ENCODE measurements around the gene SGF29. TPM values are rescaled to one million over a fixed set of nuclear protein-coding genes. Genes with fewer than 3 reads are reported as not detected.
A peak's percentile ranks its signal among the peaks of the same experiment; 100 is the strongest.
"Not testable (repeated sequence)": the region's sequence is repeated elsewhere in the genome, so short reads cannot be mapped to it uniquely, and the experiment has no call there.

Gene SGF29
- polyA plus RNA-seq, 4 donors = 21.5 to 24.0 (median 22.5) TPM

DNA sequence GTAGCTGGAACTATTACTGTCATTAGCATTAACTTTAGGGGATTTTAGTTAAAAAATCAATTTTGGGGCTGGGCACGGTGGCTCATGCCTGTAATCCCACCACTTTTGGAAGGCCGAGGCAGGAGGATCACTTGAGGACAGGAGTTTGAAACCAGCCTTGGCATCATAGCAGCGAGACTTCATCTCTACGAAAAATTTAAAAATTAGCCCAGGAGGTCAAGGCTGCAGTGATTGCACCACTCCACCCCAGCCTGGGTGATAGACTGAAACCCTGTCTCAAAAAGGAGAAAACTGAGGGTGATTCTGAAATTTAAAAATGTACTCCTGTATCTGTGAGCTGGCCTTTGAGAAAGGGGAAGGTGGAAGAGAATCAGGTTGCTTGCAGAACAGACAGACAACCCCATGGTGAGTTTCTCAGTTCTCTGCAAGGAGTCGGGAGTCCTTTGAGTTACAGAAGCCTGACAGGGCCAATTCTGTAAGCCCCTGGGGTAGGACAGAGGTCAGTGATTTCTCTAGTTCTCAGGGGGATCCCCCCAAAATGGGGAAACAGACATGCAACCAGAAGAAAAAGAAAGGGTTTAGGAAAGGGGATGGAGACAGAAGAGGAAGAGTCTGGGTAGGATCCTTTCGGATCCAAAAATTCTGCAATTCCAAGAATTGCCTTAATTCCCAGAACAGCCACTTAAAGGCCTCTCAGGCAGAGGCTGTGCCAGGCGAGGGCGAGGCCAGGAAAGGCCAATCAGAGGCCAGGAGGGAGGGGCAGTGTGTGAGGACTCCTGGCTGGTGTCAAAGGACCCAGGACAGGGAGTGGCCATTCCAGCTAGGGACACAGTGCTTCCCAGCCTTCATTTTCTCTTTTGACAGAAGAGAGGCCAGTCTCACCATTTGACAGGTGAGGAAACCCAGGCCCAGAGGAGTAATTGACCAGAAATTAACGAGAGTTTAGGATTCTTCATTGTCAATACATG is 21.7 kb upstream of the SGF29 start:
- no peak for DNase-seq (ENCODE audit: low read depth in 4 of 4, low spot score in 3 of 4)

DNA sequence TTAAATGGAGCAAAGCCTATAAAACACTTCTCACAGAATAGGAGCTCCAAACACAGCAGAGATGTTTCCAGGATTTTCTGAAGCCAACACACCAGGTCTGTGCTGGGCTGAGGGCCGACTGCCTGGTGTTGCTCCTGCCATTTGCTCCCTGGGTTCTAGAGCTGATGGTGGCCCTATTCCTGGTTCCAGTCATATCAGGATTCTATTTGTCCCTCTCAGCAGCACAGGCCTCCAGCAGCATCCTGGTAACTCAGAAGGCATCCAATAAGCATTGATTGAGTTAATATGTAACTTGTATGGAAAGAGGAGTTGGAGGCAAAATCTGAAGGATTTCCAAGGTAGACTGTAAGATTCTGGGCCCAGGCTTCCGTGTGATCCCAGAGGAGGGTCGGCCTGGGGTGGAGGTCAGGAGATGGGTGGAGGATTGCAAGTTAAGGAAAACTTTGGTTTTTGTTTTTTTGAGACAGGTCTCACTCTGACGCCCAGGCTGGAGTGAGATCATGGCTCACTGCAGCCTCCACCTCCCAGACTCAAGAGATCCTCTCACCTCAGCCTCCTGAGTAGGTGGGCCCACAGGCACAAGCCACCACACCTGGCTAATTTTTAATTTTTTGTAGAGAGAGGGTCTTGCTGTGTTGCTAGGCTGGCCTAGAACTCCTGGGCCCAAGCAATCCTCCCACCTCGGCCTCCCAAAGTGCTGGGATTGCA is 20.6 kb upstream of the SGF29 start:
- no peak for DNase-seq (ENCODE audit: low read depth in 4 of 4, low spot score in 3 of 4)

DNA sequence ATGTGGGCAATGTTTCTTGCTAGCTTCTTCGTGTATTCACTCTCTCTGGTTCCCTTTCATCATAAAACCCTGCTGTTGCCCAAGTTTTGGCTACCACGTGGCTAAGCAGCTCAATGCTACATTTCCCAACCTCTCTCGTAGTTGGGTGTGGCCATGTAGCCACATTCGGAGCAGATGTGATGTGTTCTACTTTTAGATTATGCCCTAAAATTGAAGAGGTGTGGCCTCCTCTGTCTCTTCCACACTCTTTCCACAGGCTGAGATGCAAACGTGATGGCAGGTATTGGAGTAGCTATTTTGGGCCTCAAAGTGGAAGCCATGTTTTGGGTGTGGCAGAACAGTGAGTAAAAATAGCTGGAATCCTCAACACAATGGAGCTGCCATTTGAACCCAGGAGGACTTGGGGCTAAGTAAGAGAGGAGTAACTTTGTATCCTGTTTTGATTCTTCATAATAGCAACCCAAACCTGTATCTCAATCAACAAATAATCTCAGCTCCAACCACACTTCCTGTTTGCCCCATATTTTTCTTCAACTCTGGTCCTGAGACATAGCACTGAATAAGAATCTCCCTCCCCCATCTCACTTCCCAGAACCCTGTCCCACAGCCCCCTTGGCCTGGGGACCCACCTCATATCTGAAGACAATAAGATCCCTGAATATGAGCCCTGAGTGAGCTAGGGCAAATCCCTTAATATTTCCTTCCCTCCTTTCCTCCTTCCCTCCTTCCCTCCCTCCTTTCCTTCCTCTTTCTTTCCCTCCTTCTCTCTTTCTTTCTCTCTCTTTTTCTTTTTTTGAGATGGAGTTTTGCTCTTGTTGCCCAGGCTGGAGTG is 19.0 kb upstream of the SGF29 start:
- DNase-seq (ENCODE audit: low read depth in 4 of 4, low spot score in 3 of 4) = no peak

DNA sequence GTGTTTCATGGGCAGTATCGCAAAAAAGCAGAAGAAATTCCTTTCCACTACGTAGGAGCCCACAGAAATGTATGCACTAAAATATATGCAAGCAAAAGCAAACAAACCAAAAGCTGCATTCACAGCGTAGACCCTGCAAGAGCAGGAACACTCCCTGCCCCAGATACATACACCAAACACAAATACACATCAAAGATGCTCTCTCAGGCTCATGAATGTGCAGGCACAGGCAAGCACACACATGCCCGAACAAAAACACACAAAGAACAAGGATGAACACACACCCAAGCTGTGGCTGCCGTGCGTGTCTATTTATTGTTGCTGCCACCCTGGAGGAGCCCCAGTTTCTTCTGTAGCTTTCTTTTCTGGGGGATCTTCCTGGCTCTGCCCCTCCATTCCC is 16.6 kb upstream of the SGF29 start:
- DNase-seq (ENCODE audit: low read depth in 4 of 4, low spot score in 3 of 4) = no peak

DNA sequence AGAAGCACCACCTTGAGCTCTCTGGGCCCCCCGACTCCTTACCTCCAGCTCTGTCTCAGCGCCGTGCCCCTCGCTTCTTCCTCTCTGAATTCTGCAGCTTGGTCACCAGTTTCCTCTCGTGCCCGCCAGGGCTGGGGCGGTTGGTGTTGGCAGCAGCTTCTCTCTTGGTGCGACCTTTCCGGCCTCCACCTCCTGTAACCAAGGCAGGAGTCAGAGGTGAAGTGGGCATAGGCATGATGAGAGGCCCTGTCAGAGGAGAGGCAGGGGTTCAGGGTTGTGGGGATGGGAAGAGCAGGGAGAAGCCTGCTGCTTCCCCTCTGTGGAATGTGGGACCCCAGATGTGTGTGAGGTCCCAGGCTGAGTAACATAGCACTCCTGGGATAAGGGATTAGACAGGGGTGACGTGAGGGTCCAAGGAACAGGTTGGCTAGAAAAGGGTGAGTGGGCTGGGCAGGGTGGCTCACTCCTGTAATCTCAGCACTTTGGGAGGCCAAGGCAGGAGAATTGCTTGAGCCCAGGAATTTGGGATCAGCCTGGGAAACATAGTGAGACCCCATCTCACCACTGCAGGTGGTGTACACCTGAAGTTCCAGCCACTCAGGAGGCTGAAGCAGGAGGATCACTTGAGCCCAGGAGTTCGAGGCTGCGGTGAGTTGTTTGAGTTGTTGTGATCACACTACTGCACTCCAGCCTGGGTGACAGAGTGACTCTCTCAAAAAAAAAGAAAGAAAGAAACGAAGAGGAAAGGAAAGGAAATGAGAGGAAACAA is 15.6 kb upstream of the SGF29 start:
- DNase-seq (ENCODE audit: low read depth in 4 of 4, low spot score in 3 of 4) = no peak

DNA sequence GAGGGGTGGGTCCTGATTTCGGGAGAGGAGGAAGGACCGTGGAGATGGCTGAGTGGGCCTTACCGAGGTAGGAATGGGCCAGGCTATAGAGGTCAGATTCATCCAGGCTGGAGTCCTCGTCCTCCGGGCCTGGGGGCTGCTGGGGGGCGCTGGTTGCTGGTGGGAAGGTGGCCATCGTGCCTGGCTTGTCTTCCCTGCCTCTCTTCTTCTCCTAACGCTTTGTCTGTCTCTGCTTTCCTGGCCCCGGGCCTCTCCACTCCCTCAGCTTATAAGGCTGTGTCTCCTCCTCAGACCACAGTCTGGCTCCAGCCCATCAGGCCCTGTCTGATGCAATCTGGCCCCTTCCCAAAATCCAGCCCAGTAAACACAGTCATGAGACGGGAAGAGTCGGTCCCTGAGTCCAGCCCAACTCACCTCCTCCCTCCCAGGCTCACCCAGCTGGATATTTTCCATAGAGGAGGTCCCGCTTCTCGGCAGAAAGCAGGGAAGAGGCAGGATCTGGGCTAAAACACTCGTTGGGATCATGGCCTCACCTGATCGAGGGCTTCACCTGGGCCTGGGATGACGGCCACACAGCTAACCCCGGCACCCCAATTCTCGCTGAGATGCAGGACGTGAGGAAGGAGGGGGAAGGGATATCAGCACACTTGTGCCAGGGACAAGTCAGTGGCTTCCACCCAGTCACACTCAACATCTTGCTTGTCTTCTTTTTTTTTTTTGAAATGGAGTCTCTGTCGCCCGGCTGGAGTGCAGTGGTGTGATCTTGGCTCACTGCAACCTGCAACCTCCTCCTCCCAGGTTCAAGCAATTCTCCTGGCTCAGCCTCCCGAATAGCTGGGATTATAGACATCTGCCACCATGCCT is 14.8 kb upstream of the SGF29 start, which contains the start of gene NUPR1:
Gene NUPR1 (minus strand): TSS at position 242 of the 864 bp plus-strand sequence. CDS start 67 bp downstream, at position 175.
- DNase-seq (ENCODE audit: low read depth in 4 of 4, low spot score in 3 of 4) = peak; percentile 45 to 57 (median 53)

DNA sequence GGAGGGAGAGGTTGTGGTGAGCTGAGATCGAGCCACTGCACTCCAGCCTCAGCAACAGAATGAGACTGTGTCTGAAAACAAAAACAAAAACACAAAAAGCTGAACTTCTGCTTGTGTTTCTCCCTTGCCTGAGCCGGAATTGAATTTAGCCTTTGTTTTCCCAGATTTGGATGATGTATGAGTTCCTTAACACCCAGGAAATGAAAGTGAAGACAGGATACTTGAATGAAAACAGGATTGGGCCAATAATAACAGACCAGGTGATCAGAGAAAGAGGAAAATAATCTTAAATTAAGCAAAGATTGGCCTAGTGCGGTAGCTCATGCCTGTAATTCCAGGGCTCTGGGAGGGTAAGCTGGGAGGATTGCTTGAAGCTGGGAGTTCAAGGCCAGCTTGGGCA is 13.4 kb upstream of the SGF29 start:
- DNase-seq (ENCODE audit: low read depth in 4 of 4, low spot score in 3 of 4) = no peak

DNA sequence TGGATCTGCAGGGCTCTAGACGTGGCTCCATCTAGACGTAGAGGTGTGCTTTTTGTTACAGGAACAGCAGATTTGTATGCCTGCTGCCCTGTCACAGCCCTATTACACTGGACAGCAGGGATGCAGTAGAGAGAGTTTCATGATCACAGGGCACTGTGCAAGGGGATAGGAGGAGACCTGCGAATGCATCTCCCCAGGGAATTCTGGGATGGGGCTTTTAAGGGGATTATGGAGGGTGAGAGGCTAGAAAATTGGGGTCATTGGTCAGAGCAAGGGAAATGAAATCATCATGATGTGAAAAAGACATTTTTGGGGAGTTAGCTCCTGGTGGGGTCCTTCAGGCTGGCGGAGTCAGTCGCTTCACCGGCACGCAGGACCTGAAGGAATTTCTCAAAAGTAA is 11.1 kb upstream of the SGF29 start:
- DNase-seq (ENCODE audit: low read depth in 4 of 4, low spot score in 3 of 4) = no peak

DNA sequence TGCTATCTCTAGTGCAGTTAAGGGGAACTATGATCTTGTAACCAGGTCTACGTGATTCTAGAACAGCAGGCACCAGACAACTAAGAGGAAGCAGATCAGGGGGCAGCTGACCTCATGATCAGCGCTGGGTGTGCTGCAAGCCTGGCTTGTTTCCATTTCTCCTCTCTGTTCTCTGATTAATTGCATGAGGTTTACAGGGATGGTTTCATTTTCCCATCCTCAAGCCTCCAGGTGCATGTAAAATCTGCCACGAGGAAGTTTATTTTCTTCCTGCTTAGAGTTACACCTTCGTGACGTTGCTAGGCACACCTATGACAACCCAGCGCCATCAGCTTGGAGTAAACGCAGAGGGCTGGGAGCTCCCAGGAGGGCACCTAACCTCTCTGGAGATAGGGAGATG is 10.6 kb upstream of the SGF29 start:
- no peak for DNase-seq (ENCODE audit: low read depth in 4 of 4, low spot score in 3 of 4)

DNA sequence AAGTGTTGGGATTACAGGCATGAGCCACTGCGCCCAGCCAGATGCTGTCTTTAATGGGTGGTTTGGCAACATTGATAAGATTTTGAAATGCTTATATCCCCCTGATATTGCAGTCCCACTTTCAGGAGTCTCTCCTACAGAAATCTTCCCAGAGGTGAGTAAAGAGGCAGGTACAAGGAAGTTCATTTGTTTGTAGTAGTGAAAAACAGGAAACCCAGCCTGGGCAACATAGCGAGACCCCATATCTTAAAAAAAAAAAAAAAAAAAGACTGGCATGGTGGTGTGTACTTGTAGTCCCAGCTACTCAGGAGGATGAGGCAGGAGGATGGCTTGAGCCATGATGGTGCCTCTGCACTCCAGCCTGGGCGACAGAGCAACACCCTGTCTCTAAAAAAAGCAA is 8.7 kb upstream of the SGF29 start:
- no peak for DNase-seq (ENCODE audit: low read depth in 4 of 4, low spot score in 3 of 4)

DNA sequence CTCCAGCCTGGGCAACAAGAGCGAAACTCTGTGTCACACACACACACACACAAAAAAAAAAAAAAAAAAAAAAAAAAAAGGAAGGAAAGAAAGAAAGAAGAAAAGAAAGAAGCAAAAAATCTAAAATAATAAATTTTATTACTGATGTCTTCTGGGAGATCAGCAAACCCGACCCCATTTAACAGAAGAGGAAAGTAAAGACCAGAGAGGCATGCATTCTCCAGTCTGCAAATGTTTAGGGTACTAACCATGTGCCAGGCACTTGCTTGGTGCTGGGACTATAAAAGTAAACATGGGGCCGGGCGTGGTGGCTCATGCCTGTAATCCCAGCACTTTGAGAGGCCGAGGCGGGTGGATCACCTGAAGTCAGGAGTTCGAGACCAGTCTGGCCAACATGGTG is 7.8 kb upstream of the SGF29 start:
- not testable (repeated sequence) for DNase-seq (ENCODE audit: low read depth in 4 of 4, low spot score in 3 of 4)

DNA sequence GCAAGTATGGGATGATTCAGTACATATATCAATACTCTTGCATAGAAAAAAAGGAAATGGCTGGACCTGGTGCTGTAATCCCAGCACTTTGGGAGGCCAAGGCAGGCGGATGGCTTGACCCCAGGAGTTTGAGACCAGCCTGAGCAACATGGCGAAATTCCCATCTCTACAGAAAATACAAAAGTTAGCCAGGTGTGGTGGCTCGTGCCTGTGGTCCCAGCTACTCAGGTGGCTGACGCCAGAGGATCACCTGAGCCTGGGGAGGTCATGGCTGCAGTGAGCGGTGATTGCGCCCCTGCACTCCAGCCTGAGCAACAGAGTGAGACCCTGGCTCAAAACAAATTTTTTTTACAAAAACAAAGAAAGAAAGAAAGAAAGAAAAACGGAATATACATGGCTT is 7.1 kb upstream of the SGF29 start:
- no peak for DNase-seq (ENCODE audit: low read depth in 4 of 4, low spot score in 3 of 4)

DNA sequence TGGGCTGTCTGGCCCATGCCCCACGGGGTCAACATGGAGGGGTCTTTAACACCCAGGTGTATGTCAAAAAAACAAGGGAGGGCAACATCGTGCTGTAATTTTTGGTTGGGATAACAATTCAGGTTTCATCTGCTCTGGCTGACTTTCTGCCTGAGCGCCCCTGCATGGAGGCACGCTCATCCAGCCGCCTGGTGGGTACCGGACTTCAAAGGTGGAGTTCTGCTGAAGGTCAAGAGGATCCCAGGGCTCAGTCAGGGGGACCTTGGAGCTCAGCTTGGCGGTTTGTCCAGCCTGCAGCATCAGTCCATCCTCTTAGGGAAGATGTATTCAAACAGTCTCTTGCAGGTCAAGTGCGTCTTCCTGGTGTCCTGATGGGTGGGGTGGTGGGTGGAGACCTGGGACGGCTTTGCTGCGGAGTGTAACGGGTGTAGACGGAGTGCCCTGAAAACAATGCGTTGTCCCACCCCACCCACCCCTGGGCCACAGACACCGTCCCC is 5.4 kb upstream of the SGF29 start:
- no peak for DNase-seq (ENCODE audit: low read depth in 4 of 4, low spot score in 3 of 4)

DNA sequence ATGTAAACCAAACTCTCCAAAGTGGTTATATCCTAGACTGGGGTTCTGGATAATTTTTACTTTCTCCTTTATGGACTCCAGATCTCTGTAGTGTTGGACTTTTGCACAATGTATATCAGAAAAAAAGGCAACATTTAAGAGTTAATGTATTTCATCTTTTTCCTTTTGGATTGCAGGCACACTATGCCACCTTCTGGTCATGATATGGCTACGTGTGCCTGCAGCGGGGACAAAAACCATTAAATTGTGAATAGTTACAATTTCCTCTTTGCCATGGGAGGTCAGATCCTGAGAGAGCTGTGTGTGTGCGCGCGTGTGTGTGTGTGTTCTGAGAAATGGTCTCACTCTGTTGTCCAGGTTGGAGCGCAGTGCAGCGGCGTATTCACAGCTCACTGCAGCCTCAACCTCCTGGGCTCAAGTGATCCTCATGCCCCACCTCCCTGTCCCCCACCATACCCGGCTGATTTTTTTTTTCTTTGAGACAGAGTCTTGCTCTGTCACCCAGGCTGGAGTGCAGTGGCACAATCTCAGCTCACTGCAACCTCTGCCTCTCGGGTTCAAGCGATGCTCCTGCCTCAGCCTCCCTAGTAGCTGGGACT is 4.3 kb upstream of the SGF29 start:
- no peak for DNase-seq (ENCODE audit: low read depth in 4 of 4, low spot score in 3 of 4)

DNA sequence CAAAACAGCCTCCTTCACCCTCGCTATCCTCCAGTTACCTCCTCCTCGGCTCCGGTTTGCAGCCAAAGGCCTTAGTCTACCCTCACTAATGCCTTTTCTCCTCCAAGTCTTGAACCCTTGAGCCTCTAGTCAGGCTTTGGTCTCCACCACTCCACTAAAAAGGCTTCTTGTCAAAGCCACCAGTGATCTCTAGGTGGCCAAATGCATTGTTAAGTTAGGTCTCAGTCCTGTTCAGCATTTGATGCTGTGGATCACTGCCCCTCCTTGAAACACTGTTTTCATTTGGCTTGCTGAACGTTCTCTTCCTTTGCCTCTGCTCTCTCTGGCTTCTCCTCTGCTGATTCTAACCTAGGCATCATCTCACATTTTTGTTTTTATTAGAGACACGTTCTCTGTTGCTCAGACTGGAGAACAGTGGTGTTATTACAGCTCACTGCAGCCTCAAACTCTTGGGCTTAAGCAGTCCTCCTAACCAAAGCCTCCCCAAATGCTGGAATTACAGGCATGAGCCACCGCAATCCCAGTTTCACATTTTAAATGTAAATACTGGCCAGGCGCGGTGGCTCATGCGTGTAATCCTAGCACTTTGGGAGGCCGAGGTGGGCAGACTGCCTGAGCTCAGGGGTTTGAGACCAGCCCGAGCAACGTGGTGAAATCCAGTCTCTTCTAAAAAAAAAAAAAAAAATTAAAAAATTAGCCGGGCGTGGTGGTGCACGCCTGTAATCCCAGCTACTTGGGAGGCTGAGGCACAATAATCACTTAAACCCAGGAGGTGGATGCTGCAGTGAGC is 1.1 kb downstream of the SGF29 start:
- DNase-seq (ENCODE audit: low read depth in 4 of 4, low spot score in 3 of 4) = no peak

DNA sequence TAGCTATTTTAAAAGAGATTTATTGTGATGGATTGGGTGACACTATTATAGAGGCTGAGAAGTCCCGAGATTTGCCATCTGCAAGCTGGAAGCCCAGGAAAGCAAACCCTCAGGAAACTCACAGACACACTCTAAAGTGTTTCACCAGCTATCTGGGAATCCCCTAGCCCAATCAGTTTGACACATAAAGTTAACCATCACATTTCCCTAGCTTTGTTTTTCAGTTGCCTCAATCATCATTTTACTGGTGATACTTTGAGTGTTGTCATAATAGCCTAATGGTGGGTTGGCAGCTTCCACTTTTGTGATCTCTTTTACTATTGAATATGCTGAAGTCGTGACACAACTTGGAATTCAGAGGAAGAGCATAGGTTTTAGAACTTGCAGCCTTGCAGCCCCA is 1.8 kb downstream of the SGF29 start:
- no peak for DNase-seq (ENCODE audit: low read depth in 4 of 4, low spot score in 3 of 4)

DNA sequence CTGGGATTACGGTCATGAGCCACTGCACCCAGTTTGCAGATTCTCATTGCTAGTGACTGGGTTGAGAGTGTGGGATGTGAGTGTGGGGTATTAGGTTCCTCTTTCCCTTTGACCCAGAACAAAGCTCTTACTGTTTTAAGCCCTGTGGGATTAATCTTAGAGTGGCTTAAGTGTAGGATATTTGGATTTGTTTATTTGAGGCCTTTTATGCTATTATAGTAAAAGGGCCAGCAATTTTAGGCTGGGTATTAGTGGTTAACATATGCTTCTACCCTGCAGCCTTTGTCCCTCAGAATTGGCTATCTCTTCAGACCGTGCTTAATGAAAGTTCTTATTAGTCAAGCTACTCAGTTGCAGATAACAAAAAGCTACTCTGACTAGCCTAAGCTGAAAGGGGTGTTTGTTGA is 3.2 kb downstream of the SGF29 start:
- DNase-seq (ENCODE audit: low read depth in 4 of 4, low spot score in 3 of 4) = no peak

DNA sequence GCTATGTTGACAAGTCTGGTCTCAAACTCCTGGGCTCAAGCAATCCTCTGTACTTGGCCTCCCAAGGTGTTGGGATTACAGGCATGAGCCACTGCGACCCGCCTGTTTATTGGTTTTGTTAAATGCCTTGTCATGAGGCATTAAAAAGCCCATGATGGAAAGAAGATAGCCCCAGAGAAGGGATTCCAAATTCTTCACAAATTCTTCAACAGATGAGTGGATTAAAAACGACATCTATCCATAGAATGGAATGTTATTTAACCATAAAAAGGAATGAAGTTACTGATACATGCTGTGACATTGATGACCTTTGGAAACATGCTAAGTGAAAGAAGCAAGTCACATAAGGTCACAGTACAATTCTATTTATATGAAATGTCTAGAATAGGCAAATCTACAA is 4.7 kb downstream of the SGF29 start:
- DNase-seq (ENCODE audit: low read depth in 4 of 4, low spot score in 3 of 4) = no peak
